Endometrial microvascular endothelial cells (primary cell): ENCODE data around the gene POLR3F. TPM values are rescaled to one million over a fixed set of nuclear protein-coding genes. Genes with fewer than 3 reads are reported as not detected.

Experiments used
- total RNA-seq: library from RNA; depleted of rRNA; stranded (reverse); fragments of >200 nt; gene quantifications from one replicate; pipeline ENCODE4 v1.2.3, GENCODE V29; 2015; ENCODE audit errors: inconsistent ontology term

POLR3F gene
- total RNA-seq, 1 donor from 2014 or later: 9.3 TPM

Other genes with a start within 250 kb of the POLR3F start
- 7.7 TPM for gene ZNF133, start 178.9 kb upstream of the POLR3F start, total RNA-seq
- gene DZANK1, start 360 bp upstream of the POLR3F start, total RNA-seq: 1.6 TPM
- 25.3 TPM for gene RBBP9, start 29.8 kb downstream of the POLR3F start, total RNA-seq
- 49.6 TPM for gene SEC23B, start 40.5 kb downstream of the POLR3F start, total RNA-seq
- gene SMIM26, start 100.0 kb downstream of the POLR3F start, total RNA-seq: 73.6 TPM
- gene DTD1, start 120.7 kb downstream of the POLR3F start, total RNA-seq: 69.3 TPM